22Rv1 (cell line): ENCODE data around the gene INPP5A.
A peak's percentile ranks its signal among the peaks of the same experiment; 100 is the strongest.

Experiments used
- H3K27ac ChIP-seq: fragments of 450-650 bp; 2 replicates; pipeline ENCODE4 v1.5.1; 2017
- ZFX ChIP-seq: fragments of 450-650 bp; IDR thresholded peaks from 2 replicates; pipeline ENCODE4 v1.6.1; 2017; ENCODE audit warnings: antibody characterized with exemption, borderline replicate concordance
- TF ChIP-seq, protein P1 (sequence below): fragments of 450-650 bp; IDR thresholded peaks from 2 replicates; pipeline ENCODE4 v1.5.1; 2017; ENCODE audit warnings: mild to moderate bottlenecking

Gene INPP5A

DNA sequence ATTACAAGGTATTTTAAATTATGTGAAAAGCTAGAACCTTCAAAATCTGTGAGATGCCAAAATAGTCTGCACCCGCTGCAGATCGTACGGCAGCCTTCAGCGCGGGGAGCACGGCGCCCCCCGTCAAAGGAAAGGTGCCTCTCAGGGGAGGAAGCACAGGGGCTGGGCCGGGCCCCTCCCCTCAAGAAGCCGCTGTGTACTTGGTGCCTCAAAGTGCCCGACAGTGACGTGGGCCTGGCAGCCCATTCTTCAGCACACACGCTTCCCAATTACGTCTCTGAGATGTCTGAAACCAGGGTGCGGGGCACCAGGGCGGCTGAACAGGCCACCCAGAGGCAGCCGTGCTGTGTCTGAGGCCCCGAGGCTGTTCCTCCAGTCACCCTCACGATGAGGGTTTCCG lies 116.1 kb downstream of the INPP5A start:
- TF ChIP-seq, protein P1, sequence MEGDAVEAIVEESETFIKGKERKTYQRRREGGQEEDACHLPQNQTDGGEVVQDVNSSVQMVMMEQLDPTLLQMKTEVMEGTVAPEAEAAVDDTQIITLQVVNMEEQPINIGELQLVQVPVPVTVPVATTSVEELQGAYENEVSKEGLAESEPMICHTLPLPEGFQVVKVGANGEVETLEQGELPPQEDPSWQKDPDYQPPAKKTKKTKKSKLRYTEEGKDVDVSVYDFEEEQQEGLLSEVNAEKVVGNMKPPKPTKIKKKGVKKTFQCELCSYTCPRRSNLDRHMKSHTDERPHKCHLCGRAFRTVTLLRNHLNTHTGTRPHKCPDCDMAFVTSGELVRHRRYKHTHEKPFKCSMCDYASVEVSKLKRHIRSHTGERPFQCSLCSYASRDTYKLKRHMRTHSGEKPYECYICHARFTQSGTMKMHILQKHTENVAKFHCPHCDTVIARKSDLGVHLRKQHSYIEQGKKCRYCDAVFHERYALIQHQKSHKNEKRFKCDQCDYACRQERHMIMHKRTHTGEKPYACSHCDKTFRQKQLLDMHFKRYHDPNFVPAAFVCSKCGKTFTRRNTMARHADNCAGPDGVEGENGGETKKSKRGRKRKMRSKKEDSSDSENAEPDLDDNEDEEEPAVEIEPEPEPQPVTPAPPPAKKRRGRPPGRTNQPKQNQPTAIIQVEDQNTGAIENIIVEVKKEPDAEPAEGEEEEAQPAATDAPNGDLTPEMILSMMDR, result no peak
- TF ChIP-seq ZFX, result no peak

DNA sequence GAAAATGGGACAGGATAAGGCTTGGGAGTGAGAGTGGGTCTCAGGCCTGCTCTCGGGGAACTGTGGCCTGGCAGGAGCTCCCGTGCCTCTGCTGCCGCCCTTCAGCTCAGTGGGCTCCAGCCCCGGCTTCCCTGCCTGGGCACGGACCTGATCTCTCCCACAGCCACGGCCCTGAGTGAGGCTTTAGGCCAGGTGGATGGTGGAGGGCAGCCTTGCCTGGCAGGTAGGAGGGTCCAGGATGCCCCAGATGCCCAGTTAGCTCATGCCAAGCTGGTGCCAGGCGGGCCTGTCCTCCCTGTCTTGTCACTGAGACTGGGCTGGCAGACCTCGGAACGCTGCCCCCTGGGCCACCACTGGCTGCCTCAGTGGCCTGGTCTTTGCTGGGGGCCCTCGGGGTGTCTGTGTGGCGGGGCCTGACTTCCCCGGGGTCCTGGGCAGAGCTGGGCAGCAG lies 116.6 kb downstream of the INPP5A start:
- no peak overlapping the region for H3K27ac ChIP-seq
- no peak for TF ChIP-seq ZFX
- TF ChIP-seq, protein P1, result no peak

More for the DNA sequence above, 116.1 kb downstream of the INPP5A start:
- H3K27ac ChIP-seq, result no peak overlapping the region

DNA sequence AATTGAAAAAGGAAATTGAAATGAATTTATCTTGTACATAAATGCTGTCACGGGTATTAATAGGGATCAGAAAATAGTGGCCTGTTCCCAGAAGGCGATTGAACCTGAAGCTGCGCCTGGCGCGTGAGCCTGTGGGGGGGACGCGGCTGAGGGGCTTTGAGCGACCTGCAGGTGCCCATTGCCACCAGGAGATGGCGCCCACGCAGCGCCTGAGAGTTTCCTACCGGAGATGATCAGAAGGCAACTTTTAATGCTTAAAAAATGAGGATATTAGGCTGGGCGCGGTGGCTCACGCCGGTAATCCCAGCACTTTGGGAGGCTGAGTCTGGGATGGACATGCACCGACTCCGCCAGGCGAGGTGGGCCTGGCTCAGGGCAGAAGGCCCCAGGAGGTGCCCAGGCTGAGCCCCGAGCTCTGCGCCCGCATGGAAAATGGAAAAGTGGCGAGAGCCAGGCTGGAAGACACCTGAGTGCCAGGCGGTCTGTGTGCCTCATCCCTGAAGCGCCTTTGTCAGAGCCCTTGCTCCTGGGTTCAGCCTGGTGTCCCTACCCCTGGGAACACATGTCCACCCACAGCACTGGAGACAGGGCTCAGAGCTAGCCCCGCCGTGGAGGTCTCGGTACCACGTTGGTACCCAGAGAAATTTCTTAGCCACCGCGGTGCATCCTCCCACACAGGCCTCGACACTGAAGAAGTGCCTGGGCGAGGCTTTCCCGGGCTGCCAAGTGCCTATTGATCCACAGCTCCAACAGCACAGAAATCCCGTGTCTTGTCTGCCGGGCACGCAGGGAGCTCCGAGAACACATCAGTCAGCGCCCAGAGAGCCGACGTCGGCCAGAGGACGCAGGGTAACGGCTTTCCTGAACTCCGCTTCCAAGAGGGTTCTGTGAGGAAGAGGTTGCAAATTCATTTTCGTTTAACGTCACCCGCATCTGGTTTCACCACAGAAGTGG lies 117.4 kb downstream of the INPP5A start:
- H3K27ac ChIP-seq, result no peak overlapping the region
- TF ChIP-seq, protein P1, result peak; percentile 94
- no peak for TF ChIP-seq ZFX

DNA sequence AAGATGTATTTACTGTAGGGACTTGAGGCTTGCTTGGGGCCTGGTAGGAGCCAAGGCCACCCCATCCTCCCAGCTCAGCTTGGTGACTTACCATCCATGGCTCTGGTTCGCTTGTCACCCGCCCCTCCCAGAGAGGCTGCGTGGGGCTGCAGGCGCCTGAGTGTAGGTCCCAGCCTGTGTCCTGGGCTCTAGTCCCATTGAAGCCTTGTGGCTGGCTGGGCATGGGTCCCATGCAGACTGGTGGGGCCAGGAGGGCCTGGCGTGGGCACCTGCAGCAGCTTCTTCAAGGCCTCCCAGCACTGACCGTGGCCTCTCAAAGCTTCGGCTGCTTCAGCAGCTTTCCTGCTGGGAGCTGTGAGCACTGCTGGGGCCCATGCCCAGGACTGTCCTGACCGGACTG lies 118.1 kb downstream of the INPP5A start:
- no peak overlapping the region for H3K27ac ChIP-seq
- TF ChIP-seq, protein P1, result no peak
- no peak for TF ChIP-seq ZFX

DNA sequence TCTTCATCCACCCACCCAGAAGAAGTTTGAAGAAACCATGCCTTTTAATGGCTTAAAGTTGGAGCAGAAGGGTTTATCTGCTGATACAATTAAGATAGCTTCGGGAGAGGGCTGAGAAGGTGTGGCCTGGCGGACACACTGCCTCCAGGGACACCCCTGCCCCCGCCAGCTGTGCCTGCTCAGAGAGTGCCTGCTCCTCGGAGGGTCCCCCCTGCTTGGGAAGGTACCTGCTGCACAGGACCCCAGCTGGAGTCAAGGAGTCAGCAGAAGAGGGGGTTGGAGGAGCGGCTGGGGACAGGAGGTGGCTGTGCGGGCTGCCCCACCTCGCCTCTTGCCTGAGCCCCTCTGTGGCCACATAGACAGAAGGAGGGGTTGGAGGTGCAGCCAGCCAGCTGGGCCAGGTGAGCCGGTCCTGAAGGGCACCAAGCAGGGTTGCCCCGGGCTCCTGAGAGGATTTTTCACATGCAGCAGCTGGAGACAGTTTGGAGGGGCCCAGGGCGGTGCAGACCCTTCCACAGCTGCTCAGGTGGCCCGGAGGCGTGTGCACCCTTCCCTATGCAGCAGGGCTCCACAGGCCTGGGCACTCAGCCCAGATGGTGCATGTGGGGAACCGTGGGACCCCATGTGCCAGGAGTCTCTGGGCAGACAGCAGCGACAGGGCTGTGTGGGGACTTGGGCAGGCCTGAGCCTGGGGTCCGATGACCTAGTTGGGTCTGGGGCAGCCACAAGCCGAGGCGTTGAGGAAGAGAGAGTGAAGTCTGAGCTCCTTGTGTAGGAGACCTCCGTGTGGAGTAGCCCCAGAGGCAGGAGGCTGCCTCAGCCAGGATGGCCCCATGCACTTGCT lies 118.9 kb downstream of the INPP5A start:
- H3K27ac ChIP-seq, result no peak overlapping the region
- TF ChIP-seq, protein P1, result no peak

DNA sequence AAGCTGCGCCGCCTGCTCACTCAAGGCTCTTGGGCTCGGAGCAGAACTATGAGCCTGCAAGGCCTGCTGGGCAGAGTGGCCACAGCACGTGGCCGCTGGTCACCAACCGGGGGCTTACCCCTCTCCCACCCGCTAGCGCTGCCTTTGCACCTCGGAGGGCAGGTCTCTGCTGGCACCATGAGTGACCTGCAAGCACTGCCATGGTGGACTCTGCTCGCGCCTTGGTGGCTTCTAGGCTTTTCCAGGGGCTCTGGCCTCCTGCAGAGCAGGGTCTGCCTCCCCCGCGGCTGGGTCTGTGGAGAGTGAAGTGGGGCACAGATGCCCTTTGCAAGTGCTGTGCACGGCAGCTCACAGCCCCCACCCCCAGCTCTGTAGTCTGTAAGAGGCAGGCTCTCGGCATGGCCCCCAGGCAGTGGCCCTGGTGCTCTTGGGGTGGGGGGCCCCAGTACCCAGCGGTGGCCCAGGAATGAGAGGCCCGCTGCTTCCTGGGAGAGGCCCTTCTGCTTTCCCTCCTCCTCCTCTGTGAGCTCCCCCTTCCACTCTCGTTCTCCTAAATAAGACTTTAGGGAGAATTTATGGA lies 119.6 kb downstream of the INPP5A start:
- no peak overlapping the region for H3K27ac ChIP-seq

More for the DNA sequence above, 119.6 kb downstream of the INPP5A start:
- TF ChIP-seq, protein P1, result no peak
- TF ChIP-seq ZFX, result no peak
